Stomach (tissue), 4 donors: ENCODE data around the gene RAB28.

Source experiments
- EP300 ChIP-seq: sonication (generic); formaldehyde crosslinking; IDR thresholded peaks from one replicate; pipeline ENCODE4 v1.6.1; 2017; ENCODE audit warnings: antibody characterized with exemption
- TF ChIP-seq, protein P1 (sequence below), 7 experiments: fragments of 450-650 bp in 4 of 7; fragments of 200-600 bp in 3 of 7; sonication (generic) in 3 of 7; IDR thresholded peaks; one replicate each; pipeline ENCODE4 v1.5.1; 2016 to 2019; ENCODE audit warnings: antibody characterized with exemption in 7 of 7, control low read depth in 2 of 7, mild to moderate bottlenecking in 1 of 7

DNA sequence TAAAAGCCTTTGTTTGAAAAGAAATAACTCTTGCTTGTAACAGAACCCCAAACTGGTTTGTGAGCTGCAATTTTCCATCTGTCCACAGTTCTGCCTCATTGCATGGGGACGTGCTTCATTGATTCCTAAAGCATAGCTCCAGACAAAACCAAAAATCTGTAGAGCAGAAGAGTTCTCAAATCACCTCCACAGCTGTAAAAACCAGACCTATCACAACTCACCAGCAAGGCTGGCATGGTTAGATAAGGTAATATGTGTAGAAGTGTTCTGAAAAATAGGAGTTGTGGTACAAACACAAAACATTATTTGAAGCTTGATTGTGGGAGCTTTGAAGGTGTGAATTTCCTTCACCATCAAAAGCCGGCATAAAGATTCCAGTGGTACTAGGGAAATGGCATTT is 12.5 kb upstream of the RAB28 start:
- TF ChIP-seq, protein P1, sequence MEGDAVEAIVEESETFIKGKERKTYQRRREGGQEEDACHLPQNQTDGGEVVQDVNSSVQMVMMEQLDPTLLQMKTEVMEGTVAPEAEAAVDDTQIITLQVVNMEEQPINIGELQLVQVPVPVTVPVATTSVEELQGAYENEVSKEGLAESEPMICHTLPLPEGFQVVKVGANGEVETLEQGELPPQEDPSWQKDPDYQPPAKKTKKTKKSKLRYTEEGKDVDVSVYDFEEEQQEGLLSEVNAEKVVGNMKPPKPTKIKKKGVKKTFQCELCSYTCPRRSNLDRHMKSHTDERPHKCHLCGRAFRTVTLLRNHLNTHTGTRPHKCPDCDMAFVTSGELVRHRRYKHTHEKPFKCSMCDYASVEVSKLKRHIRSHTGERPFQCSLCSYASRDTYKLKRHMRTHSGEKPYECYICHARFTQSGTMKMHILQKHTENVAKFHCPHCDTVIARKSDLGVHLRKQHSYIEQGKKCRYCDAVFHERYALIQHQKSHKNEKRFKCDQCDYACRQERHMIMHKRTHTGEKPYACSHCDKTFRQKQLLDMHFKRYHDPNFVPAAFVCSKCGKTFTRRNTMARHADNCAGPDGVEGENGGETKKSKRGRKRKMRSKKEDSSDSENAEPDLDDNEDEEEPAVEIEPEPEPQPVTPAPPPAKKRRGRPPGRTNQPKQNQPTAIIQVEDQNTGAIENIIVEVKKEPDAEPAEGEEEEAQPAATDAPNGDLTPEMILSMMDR (IDR thresholded peaks at IDR 0.05) = no peak
- no peak for TF ChIP-seq EP300
